MCF 10A (cell line): ENCODE results near the gene TRAPPC1. TPM values are rescaled to one million over a fixed set of nuclear protein-coding genes. Genes with fewer than 3 reads are reported as not detected.

Source experiments
- Bru-seq: library from RNA; stranded (reverse); fragments of 400-500 nt; gene quantifications from one replicate; lab custom pipeline; 2021; lab: Mats Ljungman, UMichigan
- BruChase-seq, 2 experiments: library from RNA; stranded (reverse); fragments of 400-500 nt; gene quantifications; one replicate each; lab custom pipeline; 2021; lab: Mats Ljungman, UMichigan
- BruUV-seq: library from RNA; stranded (reverse); fragments of 400-500 nt; replicated peaks from 2 replicates; lab custom pipeline; 2021; lab: Mats Ljungman, UMichigan
- CTCF ChIA-PET: fragments of 300-600 bp; sonication (Branson Sonifier 250); formaldehyde crosslinking; extraction: SDS; loops from one replicate; lab custom pipeline; 2021; ENCODE audit warnings: antibody characterized with exemption, inconsistent platforms; lab: Yijun Ruan, JAX
- POLR2A ChIA-PET: fragments of 300-600, 350-650 bp; sonication (Branson Sonifier 250); formaldehyde crosslinking; extraction: SDS; loops from one replicate; lab custom pipeline; 2020; ENCODE audit warnings: antibody characterized with exemption, inconsistent platforms; lab: Yijun Ruan, JAX
- DNase-seq: peaks from one replicate; pipeline ENCODE4 v3.0.0-alpha.2; 2018; ENCODE audit not compliant: unreplicated experiment
- H3K27ac Mint-ChIP-seq: one replicate; pipeline ENCODE4 v1.8.0; 2022; ENCODE audit warnings: mild to moderate bottlenecking, low read depth, mixed read lengths; ENCODE audit not compliant: unreplicated experiment
- H3K27me3 Mint-ChIP-seq: one replicate; pipeline ENCODE4 v1.8.0; 2022; ENCODE audit warnings: mixed read lengths; ENCODE audit not compliant: insufficient read depth, unreplicated experiment
- H3K36me3 Mint-ChIP-seq: one replicate; pipeline ENCODE4 v1.8.0; 2022; ENCODE audit warnings: mild to moderate bottlenecking, moderate library complexity, mixed read lengths; ENCODE audit not compliant: insufficient read depth, unreplicated experiment
- H3K4me1 Mint-ChIP-seq: one replicate; pipeline ENCODE4 v1.8.0; 2022; ENCODE audit warnings: mixed read lengths; ENCODE audit not compliant: insufficient read depth, unreplicated experiment
- H3K4me3 Mint-ChIP-seq: one replicate; pipeline ENCODE4 v1.8.0; 2022; ENCODE audit warnings: mild to moderate bottlenecking, moderate library complexity, mixed read lengths; ENCODE audit not compliant: unreplicated experiment
- H3K9me3 Mint-ChIP-seq: one replicate; pipeline ENCODE4 v1.8.0; 2022; ENCODE audit warnings: mixed read lengths; ENCODE audit not compliant: unreplicated experiment
- intact Hi-C: fragments of 100-400 bp; cut with micrococcal nuclease; formaldehyde crosslinking; loops from 2 replicates; pipeline ENCODE4 v1.14.1; 2022
- long read RNA-seq: library from polyadenylated mRNA; stranded (forward); transcript quantifications from one replicate; pipeline ENCODE4 v2.0.0, GENCODE V29; 2022
- total RNA-seq: library from RNA; stranded (reverse); gene quantifications from 2 replicates; pipeline ENCODE4 v1.2.3, GENCODE V29; 2022
- TF ChIP-seq, protein P1 (sequence below): fragments of 200-600 bp; IDR thresholded peaks from one replicate; pipeline ENCODE4 v1.8.0; 2022; ENCODE audit warnings: antibody characterized with exemption, mild to moderate bottlenecking; ENCODE audit not compliant: unreplicated experiment

The TRAPPC1 gene, protein sequence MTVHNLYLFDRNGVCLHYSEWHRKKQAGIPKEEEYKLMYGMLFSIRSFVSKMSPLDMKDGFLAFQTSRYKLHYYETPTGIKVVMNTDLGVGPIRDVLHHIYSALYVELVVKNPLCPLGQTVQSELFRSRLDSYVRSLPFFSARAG
- total RNA-seq (80.0 and 104 TPM in 2 replicates), Bru-seq, nascent RNA (percentile 85 among the genes with signal in this experiment), BruChase-seq, experiment 1, labeled RNA remaining after a 6-hour chase (percentile 93 among the genes with signal in this experiment), BruChase-seq, experiment 2, labeled RNA remaining after a 2-hour chase (percentile 85 among the genes with signal in this experiment)
- long read RNA-seq, transcript TRAPPC1-201 (4 exons, 811 nt) = major isoform, 34 of 46 reads
- long read RNA-seq, transcript TRAPPC1-202 (5 exons, 759 nt) = minor isoform, 11 of 46 reads
- long read RNA-seq, partial matches to known transcripts = 0 of 46 reads
- long read RNA-seq, other reads (novel, unspliced or antisense) = 0 of 46 reads

DNA sequence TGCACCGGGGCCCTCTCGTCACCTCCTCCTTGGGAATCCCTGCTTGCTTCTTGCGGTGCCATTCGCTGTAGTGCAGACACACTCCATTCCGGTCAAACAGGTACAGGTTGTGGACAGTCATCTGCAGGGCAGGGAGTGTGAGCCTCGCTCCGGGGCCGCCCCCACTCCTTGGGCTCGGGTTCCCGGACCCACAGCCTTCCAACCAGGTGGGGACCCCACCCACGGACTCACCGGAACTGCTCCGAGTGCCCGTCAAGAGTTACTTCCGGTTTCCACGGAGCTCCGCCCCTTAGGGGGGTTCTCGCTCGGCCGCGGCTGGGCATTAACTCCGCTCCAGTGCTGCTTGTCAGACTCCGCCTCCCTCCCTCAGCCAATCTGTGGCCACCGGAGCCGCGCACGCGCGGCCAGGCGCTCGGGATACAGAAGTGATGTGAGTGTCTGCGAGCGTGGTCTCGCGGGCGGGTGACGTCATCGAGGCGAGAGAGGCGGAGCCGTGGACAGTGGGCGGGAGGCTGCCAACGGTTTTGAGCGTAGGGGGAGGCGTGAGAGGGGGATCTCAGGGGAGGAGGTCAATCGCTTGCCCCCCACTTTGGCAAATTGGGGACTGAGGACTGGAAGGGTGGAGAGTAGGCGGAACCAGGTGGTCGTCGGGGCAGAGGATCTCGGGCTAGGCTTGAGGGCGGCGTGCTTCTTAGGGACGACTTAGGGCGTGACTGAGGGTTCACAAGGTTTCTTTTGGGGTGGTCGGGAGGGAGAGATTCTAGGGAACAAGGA lies at the start of gene TRAPPC1, which contains the start of gene CNTROB:
TRAPPC1 (minus strand) TSS at position 238 of the 774 bp plus-strand sequence; CDS start at position 121, 117 bp downstream.
CNTROB (plus strand) TSS at position 498 of the 774 bp plus-strand sequence. CDS start 874 bp downstream, outside the sequence.
- TF ChIP-seq, protein P1, sequence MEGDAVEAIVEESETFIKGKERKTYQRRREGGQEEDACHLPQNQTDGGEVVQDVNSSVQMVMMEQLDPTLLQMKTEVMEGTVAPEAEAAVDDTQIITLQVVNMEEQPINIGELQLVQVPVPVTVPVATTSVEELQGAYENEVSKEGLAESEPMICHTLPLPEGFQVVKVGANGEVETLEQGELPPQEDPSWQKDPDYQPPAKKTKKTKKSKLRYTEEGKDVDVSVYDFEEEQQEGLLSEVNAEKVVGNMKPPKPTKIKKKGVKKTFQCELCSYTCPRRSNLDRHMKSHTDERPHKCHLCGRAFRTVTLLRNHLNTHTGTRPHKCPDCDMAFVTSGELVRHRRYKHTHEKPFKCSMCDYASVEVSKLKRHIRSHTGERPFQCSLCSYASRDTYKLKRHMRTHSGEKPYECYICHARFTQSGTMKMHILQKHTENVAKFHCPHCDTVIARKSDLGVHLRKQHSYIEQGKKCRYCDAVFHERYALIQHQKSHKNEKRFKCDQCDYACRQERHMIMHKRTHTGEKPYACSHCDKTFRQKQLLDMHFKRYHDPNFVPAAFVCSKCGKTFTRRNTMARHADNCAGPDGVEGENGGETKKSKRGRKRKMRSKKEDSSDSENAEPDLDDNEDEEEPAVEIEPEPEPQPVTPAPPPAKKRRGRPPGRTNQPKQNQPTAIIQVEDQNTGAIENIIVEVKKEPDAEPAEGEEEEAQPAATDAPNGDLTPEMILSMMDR = no peak
- intact Hi-C loops = loop anchor here (1.0 to 5.0 kb wide), 3 partner anchors 17 to 110 kb away; no protein-coding TSS in a partner anchor
- H3K9me3 Mint-ChIP-seq = no peaks in the 10 kb centered on the region
- H3K27ac Mint-ChIP-seq = peak within 1 kb of the TSS; percentile 96
- DNase-seq = peak; percentile 98
- peaks cover 22% of the 10 kb centered on the region for H3K4me1 Mint-ChIP-seq
- H3K36me3 Mint-ChIP-seq = peaks cover 21% of the 10 kb centered on the region
- BruUV-seq = no TSS peak
- no peaks in the 10 kb centered on the region for H3K27me3 Mint-ChIP-seq
- H3K4me3 Mint-ChIP-seq = peak within 1 kb of the TSS; percentile 95
- ChIA-PET POLR2A (interaction anchor here (0.5 to 4.0 kb wide), 45 partner anchors 9 to 672 kb away, joined by 3 to 103 read pairs (median 4); partner anchors contain the start of genes ALOXE3, AURKB, CHD3 and CYB5D1), CTCF (interaction anchor here (0.6 to 3.4 kb wide), 15 partner anchors 13 to 281 kb away, joined by 3 to 20 read pairs (median 4); partner anchors contain the start of gene CHD3)

DNA sequence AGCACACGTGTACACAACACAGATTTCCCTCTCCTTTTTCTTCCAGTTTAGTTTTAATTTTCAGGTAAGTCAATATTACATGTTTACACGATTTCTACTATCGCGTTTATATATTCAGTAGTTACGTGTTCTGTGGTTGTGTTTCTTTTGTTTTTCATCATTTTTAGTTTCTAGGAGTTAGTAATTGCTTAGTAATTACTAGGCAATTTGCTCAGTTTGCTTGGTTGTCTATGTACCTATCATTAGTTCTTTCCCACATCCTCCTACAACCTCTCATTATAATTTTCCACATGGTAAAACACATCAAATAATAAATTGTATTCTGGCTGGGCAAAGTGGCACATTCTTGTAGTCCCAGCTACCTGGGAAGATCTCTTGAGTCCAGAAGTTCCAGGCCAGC lies 46.1 kb upstream of the TRAPPC1 start:
- Mint-ChIP-seq H3K9me3 (peaks cover 16% of the 10 kb centered on the region), H3K4me1 (peaks cover 10% of the 10 kb centered on the region), H3K36me3 (peaks cover 6% of the 10 kb centered on the region), H3K27ac (no peak overlapping the region), H3K27me3 (no peaks in the 10 kb centered on the region), H3K4me3 (no peak overlapping the region)
- TF ChIP-seq, protein P1 = no peak
- DNase-seq = no peak
- ChIA-PET POLR2A (interaction anchor here (0.7 kb wide), 1 partner anchor 42 kb away, joined by 3 read pairs; no protein-coding TSS in a partner anchor), CTCF (interaction anchor here (0.9 to 1.9 kb wide), 4 partner anchors 19 to 117 kb away, joined by 3 to 6 read pairs (median 4); no protein-coding TSS in a partner anchor)
- BruUV-seq = no TSS peak
- intact Hi-C loops = no loop called here

DNA sequence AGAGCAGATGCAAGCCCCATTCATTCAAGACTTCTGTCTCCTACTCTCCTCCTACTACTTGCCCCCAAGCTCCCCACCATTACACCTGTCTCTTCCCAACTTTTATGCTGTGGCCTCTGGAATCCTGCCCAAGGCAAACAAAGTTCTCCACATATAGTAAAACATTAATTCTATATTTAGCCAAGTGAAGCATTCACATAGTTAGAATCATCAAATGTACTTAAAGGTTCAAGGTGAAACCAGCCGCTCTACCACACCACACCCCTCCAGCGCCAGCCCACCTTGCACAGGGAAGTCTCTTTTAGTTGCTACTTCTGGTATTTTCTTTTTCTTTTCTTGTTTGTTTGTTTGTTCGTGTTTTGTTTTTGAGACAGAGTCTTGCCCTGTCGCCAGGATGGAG lies 45.3 kb upstream of the TRAPPC1 start:
- BruUV-seq = no TSS peak
- H3K9me3 Mint-ChIP-seq = peaks cover 16% of the 10 kb centered on the region
- H3K27me3 Mint-ChIP-seq = no peaks in the 10 kb centered on the region
- H3K4me1 Mint-ChIP-seq = peaks cover 3% of the 10 kb centered on the region
- H3K36me3 Mint-ChIP-seq = peaks cover 6% of the 10 kb centered on the region
- DNase-seq = no peak
- intact Hi-C loops = no loop called here
- H3K27ac Mint-ChIP-seq = no peak overlapping the region
- H3K4me3 Mint-ChIP-seq = no peak overlapping the region
- TF ChIP-seq, protein P1 = no peak
- ChIA-PET POLR2A (interaction anchor here (0.7 to 1.2 kb wide), 2 partner anchors 43 to 114 kb away, joined by 3 read pairs; no protein-coding TSS in a partner anchor), CTCF (interaction anchor here (1.9 kb wide), 1 partner anchor 20 kb away, joined by 6 read pairs; no protein-coding TSS in a partner anchor)
